GM23338 (cell line): ENCODE results near the gene ERI3. TPM values are rescaled to one million over a fixed set of nuclear protein-coding genes. Genes with fewer than 3 reads are reported as not detected.

Experiments used
- ATAC-seq: fragments of 200-7000 bp; cut with Tn5 transposase; 3 replicates; pipeline ENCODE4 v1.9.1; 2020
- DNase-seq: peaks from one replicate; pipeline ENCODE4 v3.0.0-alpha.2; 2015; ENCODE audit warnings: low spot score
- H2AFZ ChIP-seq: fragments of 200-600 bp; sonication (generic); 2 replicates; pipeline ENCODE4 v1.8.0; 2016; ENCODE audit warnings: antibody characterized with exemption, mild to moderate bottlenecking, moderate library complexity
- H3F3A ChIP-seq: fragments of 200-600 bp; sonication (generic); replicated peaks from 2 replicates; pipeline ENCODE4 v1.8.0; 2017; ENCODE audit warnings: antibody characterized with exemption, mixed run types, low read depth
- H3K27ac ChIP-seq: fragments of 200-600 bp; sonication (generic); 2 replicates; pipeline ENCODE4 v1.6.1; 2016; ENCODE audit warnings: low read depth
- H3K27me3 ChIP-seq: fragments of 200-600 bp; sonication (generic); 2 replicates; pipeline ENCODE4 v1.8.0; 2016; ENCODE audit warnings: mild to moderate bottlenecking, mixed run types, moderate library complexity; ENCODE audit not compliant: insufficient read depth
- H3K36me3 ChIP-seq: fragments of 200-600 bp; sonication (generic); 2 replicates; pipeline ENCODE4 v1.8.0; 2016; ENCODE audit warnings: mild to moderate bottlenecking; ENCODE audit not compliant: insufficient read depth
- H3K4me1 ChIP-seq: fragments of 200-600 bp; sonication (generic); 2 replicates; pipeline ENCODE4 v1.8.0; 2016; ENCODE audit warnings: mild to moderate bottlenecking, moderate library complexity; ENCODE audit not compliant: insufficient read depth
- H3K4me2 ChIP-seq: fragments of 200-600 bp; sonication (generic); 2 replicates; pipeline ENCODE4 v1.7.1; 2017; ENCODE audit warnings: mixed run types
- H3K4me3 ChIP-seq: fragments of 200-600 bp; sonication (generic); 2 replicates; pipeline ENCODE4 v1.6.1; 2016; ENCODE audit warnings: mixed run types
- H3K79me2 ChIP-seq: fragments of 200-600 bp; sonication (generic); replicated peaks from 2 replicates; pipeline ENCODE4 v1.8.0; 2017; ENCODE audit warnings: mild to moderate bottlenecking; ENCODE audit not compliant: insufficient read depth
- H3K9me2 ChIP-seq: fragments of 200-600 bp; sonication (generic); 2 replicates; pipeline ENCODE4 v1.8.0; 2017; ENCODE audit not compliant: insufficient read depth
- H4K20me1 ChIP-seq: fragments of 200-600 bp; sonication (generic); replicated peaks from 2 replicates; pipeline ENCODE4 v1.8.0; 2017; ENCODE audit warnings: mild to moderate bottlenecking; ENCODE audit not compliant: insufficient read depth
- H3K27ac Mint-ChIP-seq: 2 replicates; pipeline ENCODE4 v1.8.0; 2020; ENCODE audit warnings: inconsistent platforms, mild to moderate bottlenecking, moderate library complexity, mixed read lengths
- H3K27me3 Mint-ChIP-seq: 3 replicates; pipeline ENCODE4 v1.8.0; 2022; ENCODE audit warnings: low read depth, mild to moderate bottlenecking, moderate library complexity, mixed read lengths, inconsistent platforms; ENCODE audit not compliant: insufficient read depth, poor library complexity
- H3K36me3 Mint-ChIP-seq: 3 replicates; pipeline ENCODE4 v1.8.0; 2021; ENCODE audit warnings: low read depth, mild to moderate bottlenecking, inconsistent platforms, moderate library complexity, mixed read lengths
- H3K4me1 Mint-ChIP-seq: 3 replicates; pipeline ENCODE4 v1.8.0; 2020; ENCODE audit warnings: mild to moderate bottlenecking, inconsistent platforms, mixed read lengths
- H3K4me3 Mint-ChIP-seq: 3 replicates; pipeline ENCODE4 v1.8.0; 2021; ENCODE audit warnings: moderate library complexity, mild to moderate bottlenecking, inconsistent platforms, mixed read lengths
- H3K9me3 Mint-ChIP-seq: 3 replicates; pipeline ENCODE4 v1.8.0; 2020; ENCODE audit warnings: moderate library complexity, mild to moderate bottlenecking, inconsistent platforms, mixed read lengths
- EZH2phosphoT487 ChIP-seq: fragments of 200-600 bp; sonication (generic); IDR thresholded peaks from one replicate; pipeline ENCODE4 v1.8.1; 2018; ENCODE audit warnings: antibody characterized with exemption; ENCODE audit not compliant: unreplicated experiment
- JUNB ChIP-seq: IDR thresholded peaks from one replicate; pipeline ENCODE4 v1.6.1; 2016; ENCODE audit warnings: antibody characterized with exemption; ENCODE audit not compliant: unreplicated experiment
- NANOG ChIP-seq: IDR thresholded peaks from 2 replicates; pipeline ENCODE4 v1.6.1; 2016; ENCODE audit warnings: antibody characterized with exemption, borderline replicate concordance
- REST ChIP-seq: IDR thresholded peaks from one replicate; pipeline ENCODE4 v1.6.1; 2018; ENCODE audit warnings: antibody characterized with exemption; ENCODE audit not compliant: unreplicated experiment
- STAT1 ChIP-seq: IDR thresholded peaks from one replicate; pipeline ENCODE4 v1.6.1; 2016; ENCODE audit warnings: antibody characterized with exemption; ENCODE audit not compliant: unreplicated experiment
- ZNF114 ChIP-seq: fragments of 250-450 bp; sonication (Bioruptor Pico); IDR thresholded peaks from 2 replicates; pipeline ENCODE4 v1.5.0; 2020; ENCODE audit warnings: mild to moderate bottlenecking, moderate library complexity
- ZNF462 ChIP-seq: fragments of 250-450 bp; sonication (Bioruptor Pico); IDR thresholded peaks from 2 replicates; pipeline ENCODE4 v1.5.0; 2020; ENCODE audit warnings: mild to moderate bottlenecking, moderate library complexity
- polyA plus RNA-seq: library from polyadenylated mRNA; unstranded; fragments of >200 nt; fragmentation: Nextera tagmentation; extraction: Ambion mirVana; gene quantifications from 2 replicates; pipeline ENCODE4 v1.2.1, GENCODE V29; 2016
- total RNA-seq: library from RNA; depleted of rRNA; stranded (reverse); fragments of >200 nt; shearing (Covaris generic); gene quantifications from 2 replicates; pipeline ENCODE4 v1.2.3, GENCODE V29; 2014
- TF ChIP-seq, protein P1 (sequence below), 2 experiments: fragments of 200-600 bp in 1 of 2; sonication (generic) in 1 of 2; conservative IDR thresholded peaks; 2 replicates each; pipeline versions ENCODE4 v1.5.1 to v1.6.1; 2016 to 2017; ENCODE audit warnings: antibody characterized with exemption in 2 of 2, low read depth in 2 of 2, mild to moderate bottlenecking in 2 of 2, moderate library complexity in 1 of 2
- TF ChIP-seq, protein P2 (sequence below): IDR thresholded peaks from 2 replicates; pipeline ENCODE4 v1.6.1; 2016; ENCODE audit warnings: antibody characterized with exemption

The ERI3 gene
- total and polyA plus RNA-seq, 2 experiments from 2014 or later: 63.0 to 70.1 TPM

DNA sequence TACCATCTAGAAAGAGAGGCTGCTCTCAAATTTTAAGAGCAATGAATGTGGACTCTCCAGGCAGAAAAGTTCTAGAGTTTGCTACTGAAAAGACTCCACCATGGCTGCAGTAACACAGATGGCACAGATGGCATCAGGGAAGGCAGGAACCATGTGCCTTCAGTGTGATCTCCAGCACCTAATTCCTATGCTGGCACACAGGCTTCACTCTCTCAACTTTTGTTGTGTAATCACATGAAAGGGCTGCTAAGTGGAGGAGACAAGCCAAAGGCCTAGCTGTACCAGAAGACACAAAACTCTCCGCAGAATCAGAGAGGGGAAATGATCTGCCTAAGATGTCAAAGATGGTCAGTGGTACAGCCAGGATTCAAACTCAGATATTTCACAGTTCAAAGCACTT, 31.1 kb downstream of the ERI3 start (continued):
- TF ChIP-seq, protein P1, sequence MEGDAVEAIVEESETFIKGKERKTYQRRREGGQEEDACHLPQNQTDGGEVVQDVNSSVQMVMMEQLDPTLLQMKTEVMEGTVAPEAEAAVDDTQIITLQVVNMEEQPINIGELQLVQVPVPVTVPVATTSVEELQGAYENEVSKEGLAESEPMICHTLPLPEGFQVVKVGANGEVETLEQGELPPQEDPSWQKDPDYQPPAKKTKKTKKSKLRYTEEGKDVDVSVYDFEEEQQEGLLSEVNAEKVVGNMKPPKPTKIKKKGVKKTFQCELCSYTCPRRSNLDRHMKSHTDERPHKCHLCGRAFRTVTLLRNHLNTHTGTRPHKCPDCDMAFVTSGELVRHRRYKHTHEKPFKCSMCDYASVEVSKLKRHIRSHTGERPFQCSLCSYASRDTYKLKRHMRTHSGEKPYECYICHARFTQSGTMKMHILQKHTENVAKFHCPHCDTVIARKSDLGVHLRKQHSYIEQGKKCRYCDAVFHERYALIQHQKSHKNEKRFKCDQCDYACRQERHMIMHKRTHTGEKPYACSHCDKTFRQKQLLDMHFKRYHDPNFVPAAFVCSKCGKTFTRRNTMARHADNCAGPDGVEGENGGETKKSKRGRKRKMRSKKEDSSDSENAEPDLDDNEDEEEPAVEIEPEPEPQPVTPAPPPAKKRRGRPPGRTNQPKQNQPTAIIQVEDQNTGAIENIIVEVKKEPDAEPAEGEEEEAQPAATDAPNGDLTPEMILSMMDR (conservative IDR thresholded peaks at IDR 0.05; ENCODE audit: low read depth in 2 of 2): no peak
- TF ChIP-seq JUNB (no peak), ZNF114 (CRISPR knock-in tag) (no peak), NANOG (no peak), EZH2phosphoT487 (no peak)

DNA sequence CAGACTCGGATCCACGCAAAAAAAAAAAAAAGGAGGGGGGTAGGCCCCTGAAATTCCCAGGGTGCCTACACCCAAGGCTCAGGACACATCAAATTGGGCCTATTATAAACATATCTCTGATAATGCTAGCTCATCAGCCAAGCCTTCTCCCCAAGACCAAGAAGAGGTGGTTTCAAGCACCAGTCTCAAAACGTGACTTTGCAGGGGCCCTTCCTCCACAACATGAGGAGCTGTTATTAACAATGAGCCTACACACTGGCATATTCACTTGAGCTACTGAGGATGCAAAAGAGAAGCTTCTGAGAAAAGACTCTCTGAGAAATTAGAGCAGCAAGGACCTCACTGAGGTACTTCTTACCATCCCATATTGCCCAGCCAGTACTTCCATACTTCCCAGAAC, 32.7 kb downstream of the ERI3 start:
- H3K27me3 Mint-ChIP-seq: no peaks in the 10 kb centered on the region
- no peak for DNase-seq
- Histone ChIP-seq H3F3A (0 out of 2 replicates have a peak, but pooled peaks cover 5% of the 10 kb centered on the region), H3K27ac (no peak overlapping the region), H3K36me3 (no peaks in the 10 kb centered on the region), H3K4me2 (no peak overlapping the region), H3K4me3 (no peak overlapping the region), H3K27me3 (no peaks in the 10 kb centered on the region), H3K79me2 (peaks cover 18% of the 10 kb centered on the region), H2AFZ (no peak overlapping the region), H4K20me1 (peaks cover 22% of the 10 kb centered on the region), H3K9me2 (no peaks in the 10 kb centered on the region), H3K4me1 (peaks cover 10% of the 10 kb centered on the region)
- no peaks in the 10 kb centered on the region for H3K9me3 Mint-ChIP-seq
- peaks cover 32% of the 10 kb centered on the region for H3K4me1 Mint-ChIP-seq
- ATAC-seq: no peak
- H3K4me3 Mint-ChIP-seq: no peak overlapping the region
- TF ChIP-seq ZNF462 (CRISPR knock-in tag) (no peak), REST (no peak), ZNF114 (CRISPR knock-in tag) (no peak), STAT1 (no peak), EZH2phosphoT487 (no peak)
- TF ChIP-seq, protein P2, sequence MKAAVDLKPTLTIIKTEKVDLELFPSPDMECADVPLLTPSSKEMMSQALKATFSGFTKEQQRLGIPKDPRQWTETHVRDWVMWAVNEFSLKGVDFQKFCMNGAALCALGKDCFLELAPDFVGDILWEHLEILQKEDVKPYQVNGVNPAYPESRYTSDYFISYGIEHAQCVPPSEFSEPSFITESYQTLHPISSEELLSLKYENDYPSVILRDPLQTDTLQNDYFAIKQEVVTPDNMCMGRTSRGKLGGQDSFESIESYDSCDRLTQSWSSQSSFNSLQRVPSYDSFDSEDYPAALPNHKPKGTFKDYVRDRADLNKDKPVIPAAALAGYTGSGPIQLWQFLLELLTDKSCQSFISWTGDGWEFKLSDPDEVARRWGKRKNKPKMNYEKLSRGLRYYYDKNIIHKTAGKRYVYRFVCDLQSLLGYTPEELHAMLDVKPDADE: no peak
- H3K36me3 Mint-ChIP-seq: peaks cover 20% of the 10 kb centered on the region
- H3K27ac Mint-ChIP-seq: no peak overlapping the region
